Kidney (tissue), 14 donors: ENCODE measurements around the gene ARID3A. TPM values are rescaled to one million over a fixed set of nuclear protein-coding genes. Genes with fewer than 3 reads are reported as not detected.

ENCODE experiments used
- DNase-seq, 5 donors: peaks; one replicate each; pipeline ENCODE4 v3.0.0-alpha.2; 2013 to 2020
- FAIRE-seq: peaks from 2 replicates; lab custom pipeline; 2012; peaks lifted over from hg19 to GRCh38; lab: Jason Lieb, UNC
- H3K27ac ChIP-seq, 2 donors: one replicate each; pipeline ENCODE4 v1.7.0; 2013; ENCODE audit warnings: low read depth in 2 of 2, low read length in 2 of 2, inconsistent platforms in 1 of 2
- H3K27me3 ChIP-seq: one replicate; pipeline ENCODE4 v1.7.1; 2013; ENCODE audit warnings: low read length, inconsistent platforms; ENCODE audit not compliant: control insufficient read depth, insufficient read depth
- H3K36me3 ChIP-seq, 3 donors: one replicate each; pipeline versions ENCODE4 v1.7.0 to v1.7.1; 2013; ENCODE audit warnings: low read length in 3 of 3, control low read depth in 1 of 3, inconsistent platforms in 1 of 3; ENCODE audit not compliant: insufficient read depth in 3 of 3, control insufficient read depth in 2 of 3
- H3K4me1 ChIP-seq, 3 donors: one replicate each; pipeline versions ENCODE4 v1.7.0 to v1.7.1; 2013; ENCODE audit warnings: low read length in 3 of 3, inconsistent platforms in 1 of 3, low read depth in 1 of 3; ENCODE audit not compliant: control insufficient read depth in 2 of 3, insufficient read depth in 2 of 3
- H3K4me3 ChIP-seq, 3 donors: one replicate each; pipeline versions ENCODE4 v1.7.0 to v1.8.1; 2013; ENCODE audit warnings: low read length in 3 of 3, control low read depth in 1 of 3, inconsistent platforms in 1 of 3
- H3K9ac ChIP-seq, 3 donors: one replicate each; pipeline versions ENCODE4 v1.7.0 to v1.7.1; 2013; ENCODE audit warnings: low read length in 3 of 3, control low read depth in 1 of 3, inconsistent platforms in 1 of 3
- H3K9me3 ChIP-seq, 3 donors: one replicate each; pipeline versions ENCODE4 v1.7.0 to v1.7.1; 2013; ENCODE audit warnings: low read length in 3 of 3, control low read depth in 1 of 3, inconsistent platforms in 1 of 3; ENCODE audit not compliant: control insufficient read depth in 2 of 3, insufficient read depth in 1 of 3
- intact Hi-C: fragments of 100-400 bp; cut with DNase I; formaldehyde crosslinking; loops from one replicate; pipeline ENCODE4 v1.11.1; 2022
- polyA plus RNA-seq: library from polyadenylated mRNA; stranded (reverse); fragments of 350-450 nt; fragmentation: Illumina TruSeq; extraction: RNeasy Lipid Tissue Mini Kit (QIAGEN cat#74804); gene quantifications from one replicate; pipeline ENCODE4 v1.2.3, GENCODE V29; 2014; ENCODE audit warnings: low read depth, low replicate concordance; ENCODE audit not compliant: insufficient read depth
- total RNA-seq: library from RNA; stranded (reverse); fragmentation: NEBNext Ultra II Directional; extraction: Animal tissue kit (Norgen Biotek cat#: 25700); gene quantifications from one replicate; pipeline ENCODE4 v1.2.1, GENCODE V29; 2021
- TF ChIP-seq, protein P1 (sequence below): IDR thresholded peaks from 3 replicates; pipeline ENCODE4 v1.5.1; 2012; ENCODE audit warnings: mild to moderate bottlenecking, moderate library complexity, borderline replicate concordance; ENCODE audit not compliant: insufficient read depth; ENCODE audit errors: extremely low read depth
- donor health status: control.
- donor health status: control.
- donor health status: control.
- donor health status: control.
- donor health status: control.
- donor health status: DM: yes; HTN: yes; CAD: no.
- donor health status: Normal renal cell carcinoma (clear cell type).

ARID3A gene
- total and polyA plus RNA-seq, 2 donors from 2014 or later: 5.6 to 16.9 TPM

DNA sequence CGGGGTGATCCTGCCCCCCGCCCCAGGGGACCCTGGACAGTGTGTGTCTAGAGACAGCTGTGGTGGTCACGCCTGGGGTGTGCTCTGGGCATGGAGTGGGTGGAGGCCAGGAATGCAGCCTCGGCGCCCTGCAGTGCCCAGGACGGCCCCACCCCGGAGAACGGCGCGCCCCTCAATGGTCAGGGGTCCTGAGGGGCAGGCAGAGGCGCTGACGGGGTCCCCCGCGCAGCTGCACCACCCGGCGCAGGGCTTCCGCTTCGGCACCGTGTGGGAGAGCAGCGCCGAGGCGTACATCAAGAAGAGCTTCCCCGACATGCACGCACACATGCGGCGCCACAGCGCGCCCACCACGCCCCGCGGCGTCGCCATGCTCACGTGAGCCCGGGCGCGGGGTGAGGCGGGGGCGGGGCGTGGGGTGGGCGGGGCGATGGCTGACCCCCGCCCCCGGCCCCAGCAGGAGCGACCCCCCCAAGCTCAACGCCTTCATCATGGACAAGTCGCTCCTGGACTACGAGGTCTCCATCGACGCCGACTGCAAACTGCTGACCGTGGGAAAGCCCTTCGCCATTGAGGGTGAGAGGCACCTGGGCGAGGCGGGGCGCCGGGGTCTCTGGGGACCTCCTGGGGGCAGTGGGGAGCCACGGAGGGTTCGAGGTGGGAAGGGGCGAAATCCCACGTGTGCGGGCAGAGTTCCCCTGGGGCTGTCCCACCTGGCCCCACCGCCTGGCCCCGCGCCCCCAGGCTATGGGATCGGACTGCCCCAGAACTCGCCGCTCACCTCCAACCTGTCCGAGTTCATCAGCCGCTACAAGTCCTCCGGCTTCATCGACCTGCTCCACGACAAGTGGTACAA lies 81.8 kb downstream of the ARID3A start:
- no peaks in the 10 kb centered on the region for H3K36me3 ChIP-seq
- H3K27me3 ChIP-seq: no peaks in the 10 kb centered on the region
- H3K9ac ChIP-seq: no peak overlapping the region
- DNase-seq: peak in 1 of 5 donors; percentile 77
- TF ChIP-seq, protein P1, sequence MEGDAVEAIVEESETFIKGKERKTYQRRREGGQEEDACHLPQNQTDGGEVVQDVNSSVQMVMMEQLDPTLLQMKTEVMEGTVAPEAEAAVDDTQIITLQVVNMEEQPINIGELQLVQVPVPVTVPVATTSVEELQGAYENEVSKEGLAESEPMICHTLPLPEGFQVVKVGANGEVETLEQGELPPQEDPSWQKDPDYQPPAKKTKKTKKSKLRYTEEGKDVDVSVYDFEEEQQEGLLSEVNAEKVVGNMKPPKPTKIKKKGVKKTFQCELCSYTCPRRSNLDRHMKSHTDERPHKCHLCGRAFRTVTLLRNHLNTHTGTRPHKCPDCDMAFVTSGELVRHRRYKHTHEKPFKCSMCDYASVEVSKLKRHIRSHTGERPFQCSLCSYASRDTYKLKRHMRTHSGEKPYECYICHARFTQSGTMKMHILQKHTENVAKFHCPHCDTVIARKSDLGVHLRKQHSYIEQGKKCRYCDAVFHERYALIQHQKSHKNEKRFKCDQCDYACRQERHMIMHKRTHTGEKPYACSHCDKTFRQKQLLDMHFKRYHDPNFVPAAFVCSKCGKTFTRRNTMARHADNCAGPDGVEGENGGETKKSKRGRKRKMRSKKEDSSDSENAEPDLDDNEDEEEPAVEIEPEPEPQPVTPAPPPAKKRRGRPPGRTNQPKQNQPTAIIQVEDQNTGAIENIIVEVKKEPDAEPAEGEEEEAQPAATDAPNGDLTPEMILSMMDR: no peak
- intact Hi-C loops: no loop called here
- no peaks in the 10 kb centered on the region for H3K9me3 ChIP-seq
- H3K27ac ChIP-seq: no peak overlapping the region
- no peak for FAIRE-seq
- H3K4me3 ChIP-seq: no peak overlapping the region
- no peaks in the 10 kb centered on the region for H3K4me1 ChIP-seq

DNA sequence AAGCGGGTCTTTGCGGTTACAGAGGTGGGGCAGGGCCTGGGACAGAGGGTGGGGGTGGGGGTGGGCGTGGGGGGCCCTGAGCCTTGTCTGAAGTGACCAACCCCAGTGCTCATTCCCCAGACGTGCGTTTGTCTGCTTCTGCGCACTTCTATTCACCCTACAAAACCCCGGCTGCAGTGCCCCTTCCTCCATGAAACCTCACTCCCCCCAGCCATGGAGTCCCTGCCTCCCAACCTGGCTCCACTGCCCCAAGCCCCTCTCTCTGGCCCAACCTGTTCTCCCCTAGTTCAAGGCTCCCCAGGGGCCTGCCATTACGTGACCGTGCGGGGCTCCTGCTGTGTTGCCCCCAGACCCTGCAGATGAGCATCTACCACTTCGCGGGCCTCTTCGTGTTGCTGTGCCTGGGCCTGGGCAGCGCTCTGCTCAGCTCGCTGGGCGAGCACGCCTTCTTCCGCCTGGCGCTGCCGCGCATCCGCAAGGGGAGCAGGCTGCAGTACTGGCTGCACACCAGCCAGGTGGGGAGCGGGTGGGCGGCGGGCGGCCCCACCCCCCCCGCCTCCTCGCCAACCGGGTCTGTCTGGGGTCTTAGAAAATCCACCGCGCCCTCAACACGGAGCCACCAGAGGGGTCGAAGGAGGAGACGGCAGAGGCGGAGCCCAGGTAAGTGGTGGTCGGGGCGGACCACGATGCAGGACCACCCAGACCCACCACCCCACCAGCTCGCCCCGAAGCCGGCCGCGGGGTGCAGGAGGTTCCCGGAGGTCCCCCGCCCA lies 82.6 kb downstream of the ARID3A start:
- TF ChIP-seq, protein P1: no peak
- FAIRE-seq: no peak
- no peak overlapping the region for H3K4me3 ChIP-seq

DNA sequence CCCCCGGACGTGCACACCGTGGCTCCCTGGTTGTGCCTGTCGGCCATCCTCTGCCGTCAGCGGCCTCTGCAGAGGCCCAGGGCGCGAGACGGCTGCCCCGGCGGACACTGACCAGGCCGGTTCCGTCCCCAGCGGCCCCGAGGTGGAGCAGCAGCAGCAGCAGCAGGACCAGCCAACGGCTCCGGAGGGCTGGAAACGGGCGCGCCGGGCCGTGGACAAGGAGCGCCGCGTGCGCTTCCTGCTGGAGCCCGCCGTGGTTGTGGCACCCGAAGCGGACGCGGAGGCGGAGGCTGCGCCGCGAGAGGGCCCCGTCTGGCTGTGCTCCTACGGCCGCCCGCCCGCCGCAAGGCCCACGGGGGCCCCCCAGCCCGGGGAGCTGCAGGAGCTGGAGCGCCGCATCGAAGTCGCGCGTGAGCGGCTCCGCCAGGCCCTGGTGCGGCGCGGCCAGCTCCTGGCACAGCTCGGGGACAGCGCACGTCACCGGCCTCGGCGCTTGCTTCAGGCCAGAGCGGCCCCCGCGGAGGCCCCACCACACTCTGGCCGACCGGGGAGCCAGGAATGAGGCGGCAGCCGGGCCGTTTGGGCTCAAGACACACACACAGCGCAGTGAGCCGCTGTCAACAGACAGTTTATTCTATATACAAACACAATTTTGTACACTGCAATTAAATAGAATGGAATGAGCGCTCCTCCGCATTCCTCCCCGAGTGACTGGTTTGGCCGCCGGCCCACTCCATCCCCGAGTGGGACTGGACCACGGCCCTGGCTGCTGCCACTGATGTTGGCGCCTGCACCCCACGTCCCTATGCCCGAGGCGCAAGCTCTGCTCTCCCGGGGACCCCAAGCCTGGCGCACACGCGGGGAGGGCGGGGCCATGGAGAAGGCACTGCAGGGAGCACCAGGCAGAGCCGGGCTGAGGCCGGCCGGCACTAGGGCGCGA lies 83.5 kb downstream of the ARID3A start:
- Histone ChIP-seq H3K36me3 (peaks cover 0 to 10% (median 0%) of the 10 kb centered on the region in 3 donors), H3K4me3 (no peak overlapping the region), H3K9me3 (no peaks in the 10 kb centered on the region), H3K4me1 (no peaks in the 10 kb centered on the region), H3K27me3 (no peaks in the 10 kb centered on the region), H3K9ac (no peak overlapping the region), H3K27ac (peak overlapping the region in 1 of 2 donors; percentile 28)
- TF ChIP-seq, protein P1: no peak
- no peak for FAIRE-seq
- peak in 4 of 5 donors; percentile 33 to 84 (median 68) for DNase-seq
- intact Hi-C loops: no loop called here

More for the DNA sequence above, 82.6 kb downstream of the ARID3A start:
- Histone ChIP-seq H3K27me3 (no peaks in the 10 kb centered on the region), H3K27ac (no peak overlapping the region), H3K36me3 (peaks cover 0 to 6% (median 0%) of the 10 kb centered on the region in 3 donors), H3K9me3 (no peaks in the 10 kb centered on the region), H3K4me1 (no peaks in the 10 kb centered on the region), H3K9ac (no peak overlapping the region)
- intact Hi-C loops: no loop called here
- peak in 1 of 5 donors; percentile 75 for DNase-seq
